ENCODE data around the gene SNX5. TPM values are rescaled to one million over a fixed set of nuclear protein-coding genes. Genes with fewer than 3 reads are reported as not detected.

SNX5 gene
- total RNA-seq, 1 experiment from 2014 or later: 176 TPM

GRCh38 chr20:17998446-17998845, 29.9 kb upstream of the SNX5 start:
- no peak for DNase-seq (ENCODE audit: low read depth, low spot score)

GRCh38 chr20:17995967-17996819, 27.6 kb upstream of the SNX5 start:
- DNase-seq (ENCODE audit: low read depth, low spot score): peak; percentile 82
- in situ Hi-C loops (cut with HindIII; ENCODE audit: low pct_unique_long_range_greater_than_20kb, low sequenced_read_pairs): no loop called here

More at GRCh38 chr20:17998446-17998845, 29.9 kb upstream of the SNX5 start:
- in situ Hi-C loops (cut with HindIII; ENCODE audit: low pct_unique_long_range_greater_than_20kb, low sequenced_read_pairs): no loop called here

- DNase-seq (ENCODE audit: low read depth, low spot score): no peak
- in situ Hi-C loops (cut with HindIII; ENCODE audit: low pct_unique_long_range_greater_than_20kb, low sequenced_read_pairs): no loop called here
Measured at GRCh38 chr20:17993546-17993945, 25.0 kb upstream of the SNX5 start.

- in situ Hi-C loops (cut with HindIII; ENCODE audit: low pct_unique_long_range_greater_than_20kb, low sequenced_read_pairs): no loop called here
- DNase-seq (ENCODE audit: low read depth, low spot score): no peak
Measured at GRCh38 chr20:17992847-17993513, 24.4 kb upstream of the SNX5 start.

GRCh38 chr20:17992224-17992637, 23.6 kb upstream of the SNX5 start:
- in situ Hi-C loops (cut with HindIII; ENCODE audit: low pct_unique_long_range_greater_than_20kb, low sequenced_read_pairs): no loop called here
- no peak for DNase-seq (ENCODE audit: low read depth, low spot score)

GRCh38 chr20:17990278-17990972, 21.8 kb upstream of the SNX5 start:
- in situ Hi-C loops (cut with HindIII; ENCODE audit: low pct_unique_long_range_greater_than_20kb, low sequenced_read_pairs): no loop called here
- no peak for DNase-seq (ENCODE audit: low read depth, low spot score)

- in situ Hi-C loops (cut with HindIII; ENCODE audit: low pct_unique_long_range_greater_than_20kb, low sequenced_read_pairs): no loop called here
- DNase-seq (ENCODE audit: low read depth, low spot score): no peak
Measured at GRCh38 chr20:17987988-17988387, 19.4 kb upstream of the SNX5 start.

GRCh38 chr20:17985388-17986018, 16.9 kb upstream of the SNX5 start:
- no peak for DNase-seq (ENCODE audit: low read depth, low spot score)
- in situ Hi-C loops (cut with HindIII; ENCODE audit: low pct_unique_long_range_greater_than_20kb, low sequenced_read_pairs): no loop called here

GRCh38 chr20:17976305-17976704, 7.7 kb upstream of the SNX5 start:
- in situ Hi-C loops (cut with HindIII; ENCODE audit: low pct_unique_long_range_greater_than_20kb, low sequenced_read_pairs): no loop called here

GRCh38 chr20:17972121-17972520, 3.5 kb upstream of the SNX5 start:
- in situ Hi-C loops (cut with HindIII; ENCODE audit: low pct_unique_long_range_greater_than_20kb, low sequenced_read_pairs): no loop called here
- DNase-seq (ENCODE audit: low read depth, low spot score): no peak

More at GRCh38 chr20:17976305-17976704, 7.7 kb upstream of the SNX5 start:
- no peak for DNase-seq (ENCODE audit: low read depth, low spot score)

- peak; percentile 46 for DNase-seq (ENCODE audit: low read depth, low spot score)
- in situ Hi-C loops (cut with HindIII; ENCODE audit: low pct_unique_long_range_greater_than_20kb, low sequenced_read_pairs): no loop called here
Measured at GRCh38 chr20:17971300-17972013, 2.9 kb upstream of the SNX5 start.

- peak; percentile 56 for DNase-seq (ENCODE audit: low read depth, low spot score)
- in situ Hi-C loops (cut with HindIII; ENCODE audit: low pct_unique_long_range_greater_than_20kb, low sequenced_read_pairs): no loop called here
Measured at GRCh38 chr20:17969884-17970409, 1.4 kb upstream of the SNX5 start.

- peak; percentile 51 for DNase-seq (ENCODE audit: low read depth, low spot score)
- in situ Hi-C loops (cut with HindIII; ENCODE audit: low pct_unique_long_range_greater_than_20kb, low sequenced_read_pairs): no loop called here
Measured at GRCh38 chr20:17969278-17969883, 787 bp upstream of the SNX5 start.

- peak; percentile 43 for DNase-seq (ENCODE audit: low read depth, low spot score)
- in situ Hi-C loops (cut with HindIII; ENCODE audit: low pct_unique_long_range_greater_than_20kb, low sequenced_read_pairs): no loop called here
Measured at GRCh38 chr20:17967521-17968365, 851 bp downstream of the SNX5 start.

- DNase-seq (ENCODE audit: low read depth, low spot score): peak; percentile 63
- in situ Hi-C loops (cut with HindIII; ENCODE audit: low pct_unique_long_range_greater_than_20kb, low sequenced_read_pairs): no loop called here
Measured at GRCh38 chr20:17966432-17967310, 1.9 kb downstream of the SNX5 start.

Data from SK-MEL-5 (cell line).